ENCODE data around the gene ACSS1.

The ACSS1 gene

DNA sequence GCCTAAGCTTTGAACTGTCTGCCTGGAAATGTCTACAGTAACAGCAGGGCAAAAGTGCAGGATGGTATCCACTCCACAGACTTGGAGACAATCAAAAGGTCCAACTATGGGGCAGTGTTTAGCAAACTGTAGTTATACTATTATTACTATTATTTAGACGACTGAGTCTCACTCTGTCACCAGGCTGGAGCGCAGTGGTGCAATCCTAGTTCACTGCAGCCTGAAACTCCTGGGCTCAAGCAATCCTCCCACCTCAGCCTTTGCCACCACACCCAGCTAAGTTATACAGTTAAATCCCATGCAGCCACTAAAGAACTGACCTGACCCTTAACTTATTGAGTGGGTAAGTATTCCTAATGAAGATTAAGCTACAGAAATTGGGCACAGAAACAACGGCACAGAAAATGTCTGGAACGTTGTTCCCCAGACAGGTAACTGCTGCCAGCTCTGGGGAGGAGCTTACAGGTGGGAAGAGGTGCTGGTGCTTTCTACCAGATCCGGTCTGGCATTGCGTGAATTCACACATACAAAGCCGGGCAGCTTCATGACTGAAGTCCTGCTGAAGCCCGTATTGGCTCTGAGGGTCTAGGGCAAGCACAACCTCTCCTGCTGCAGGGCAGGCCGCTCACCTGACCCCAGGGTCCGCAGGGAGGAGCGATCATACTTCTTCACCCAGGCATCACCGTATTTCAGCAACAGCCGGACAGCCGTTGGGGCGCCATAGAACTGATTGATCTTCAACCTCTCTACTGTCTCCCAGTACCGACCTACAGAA lies 38.4 kb downstream of the ACSS1 start:
- ATAC-seq: no peak
- TF ChIP-seq ESRRG (CRISPR knock-in tag; IDR thresholded peaks at IDR 0.05): no peak
- TF ChIP-seq TOX (CRISPR knock-in tag; IDR thresholded peaks at IDR 0.05; ENCODE audit: borderline replicate concordance): no peak
- no peak for TF ChIP-seq OSR1 (CRISPR knock-in tag; IDR thresholded peaks at IDR 0.05)
- TF ChIP-seq ZNF565 (CRISPR knock-in tag; conservative IDR thresholded peaks at IDR 0.05; ENCODE audit: low read depth): no peak

- ATAC-seq: no peak
- TF ChIP-seq SNAI2 (CRISPR knock-in tag; IDR thresholded peaks at IDR 0.05): no peak
- TF ChIP-seq ZNF70 (CRISPR knock-in tag; IDR thresholded peaks at IDR 0.05): no peak
- TF ChIP-seq CSDC2 (CRISPR knock-in tag; IDR thresholded peaks at IDR 0.05): no peak
- TF ChIP-seq RARB (CRISPR knock-in tag; IDR thresholded peaks at IDR 0.05): no peak
- TF ChIP-seq, protein P1, sequence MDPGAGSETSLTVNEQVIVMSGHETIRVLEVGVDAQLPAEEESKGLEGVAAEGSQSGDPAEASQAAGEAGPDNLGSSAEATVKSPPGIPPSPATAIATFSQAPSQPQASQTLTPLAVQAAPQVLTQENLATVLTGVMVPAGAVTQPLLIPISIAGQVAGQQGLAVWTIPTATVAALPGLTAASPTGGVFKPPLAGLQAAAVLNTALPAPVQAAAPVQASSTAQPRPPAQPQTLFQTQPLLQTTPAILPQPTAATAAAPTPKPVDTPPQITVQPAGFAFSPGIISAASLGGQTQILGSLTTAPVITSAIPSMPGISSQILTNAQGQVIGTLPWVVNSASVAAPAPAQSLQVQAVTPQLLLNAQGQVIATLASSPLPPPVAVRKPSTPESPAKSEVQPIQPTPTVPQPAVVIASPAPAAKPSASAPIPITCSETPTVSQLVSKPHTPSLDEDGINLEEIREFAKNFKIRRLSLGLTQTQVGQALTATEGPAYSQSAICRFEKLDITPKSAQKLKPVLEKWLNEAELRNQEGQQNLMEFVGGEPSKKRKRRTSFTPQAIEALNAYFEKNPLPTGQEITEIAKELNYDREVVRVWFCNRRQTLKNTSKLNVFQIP (CRISPR knock-in tag; IDR thresholded peaks at IDR 0.05; ENCODE audit: borderline replicate concordance, low read depth): no peak
- TF ChIP-seq ZNF565 (CRISPR knock-in tag; conservative IDR thresholded peaks at IDR 0.05; ENCODE audit: low read depth): no peak
- no peak for TF ChIP-seq GLIS3 (CRISPR knock-in tag; IDR thresholded peaks at IDR 0.05)
- no peak for TF ChIP-seq TSHZ2 (CRISPR knock-in tag; IDR thresholded peaks at IDR 0.05)
- no peak for TF ChIP-seq TOX (CRISPR knock-in tag; IDR thresholded peaks at IDR 0.05; ENCODE audit: borderline replicate concordance)
- TF ChIP-seq ISL1 (CRISPR knock-in tag; IDR thresholded peaks at IDR 0.05): no peak
- no peak for TF ChIP-seq CREB5 (CRISPR knock-in tag; IDR thresholded peaks at IDR 0.05; ENCODE audit: low read depth)
- TF ChIP-seq ZFP30 (CRISPR knock-in tag; IDR thresholded peaks at IDR 0.05): no peak
- TF ChIP-seq ARNTL (CRISPR knock-in tag; IDR thresholded peaks at IDR 0.05; ENCODE audit: borderline replicate concordance, low read depth): no peak
- TF ChIP-seq BACH2 (CRISPR knock-in tag; IDR thresholded peaks at IDR 0.05; ENCODE audit: borderline replicate concordance): no peak
- no peak for TF ChIP-seq ESRRG (CRISPR knock-in tag; IDR thresholded peaks at IDR 0.05)
- TF ChIP-seq, protein P2, sequence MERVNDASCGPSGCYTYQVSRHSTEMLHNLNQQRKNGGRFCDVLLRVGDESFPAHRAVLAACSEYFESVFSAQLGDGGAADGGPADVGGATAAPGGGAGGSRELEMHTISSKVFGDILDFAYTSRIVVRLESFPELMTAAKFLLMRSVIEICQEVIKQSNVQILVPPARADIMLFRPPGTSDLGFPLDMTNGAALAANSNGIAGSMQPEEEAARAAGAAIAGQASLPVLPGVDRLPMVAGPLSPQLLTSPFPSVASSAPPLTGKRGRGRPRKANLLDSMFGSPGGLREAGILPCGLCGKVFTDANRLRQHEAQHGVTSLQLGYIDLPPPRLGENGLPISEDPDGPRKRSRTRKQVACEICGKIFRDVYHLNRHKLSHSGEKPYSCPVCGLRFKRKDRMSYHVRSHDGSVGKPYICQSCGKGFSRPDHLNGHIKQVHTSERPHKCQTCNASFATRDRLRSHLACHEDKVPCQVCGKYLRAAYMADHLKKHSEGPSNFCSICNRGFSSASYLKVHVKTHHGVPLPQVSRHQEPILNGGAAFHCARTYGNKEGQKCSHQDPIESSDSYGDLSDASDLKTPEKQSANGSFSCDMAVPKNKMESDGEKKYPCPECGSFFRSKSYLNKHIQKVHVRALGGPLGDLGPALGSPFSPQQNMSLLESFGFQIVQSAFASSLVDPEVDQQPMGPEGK (CRISPR knock-in tag; IDR thresholded peaks at IDR 0.05; ENCODE audit: borderline replicate concordance): no peak
- no peak for TF ChIP-seq OSR1 (CRISPR knock-in tag; IDR thresholded peaks at IDR 0.05)
- TF ChIP-seq ZC3H10 (CRISPR knock-in tag; IDR thresholded peaks at IDR 0.05): no peak
- no peak for TF ChIP-seq PPARA (CRISPR knock-in tag; IDR thresholded peaks at IDR 0.05; ENCODE audit: borderline replicate concordance)
Measured at GRCh38 chr20:25018841-25019240, 39.1 kb downstream of the ACSS1 start.

DNA sequence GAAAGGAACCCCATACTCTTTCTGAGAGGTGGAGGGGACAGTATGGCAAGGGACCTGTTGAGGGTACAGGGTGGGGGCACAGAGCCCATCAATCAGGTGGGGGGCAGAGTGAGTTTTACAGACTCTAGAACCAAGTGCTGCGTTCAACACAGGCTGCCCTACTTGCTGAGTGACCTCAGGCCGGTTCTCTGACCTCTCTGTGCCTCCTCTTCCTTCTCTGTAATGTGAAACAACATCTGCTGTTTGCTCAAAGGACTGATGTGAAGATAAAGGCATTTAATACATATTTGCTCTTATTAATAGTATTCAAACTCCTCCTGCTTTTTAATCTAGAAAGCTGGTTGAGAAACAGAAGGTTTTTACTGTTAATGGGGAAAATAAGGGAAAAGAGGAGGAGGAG lies 39.5 kb downstream of the ACSS1 start:
- ATAC-seq: no peak
- TF ChIP-seq, protein P2 (CRISPR knock-in tag; IDR thresholded peaks at IDR 0.05; ENCODE audit: borderline replicate concordance): no peak
- no peak for TF ChIP-seq TCF4 (CRISPR knock-in tag; IDR thresholded peaks at IDR 0.05; ENCODE audit: borderline replicate concordance)
- no peak for TF ChIP-seq TOX (CRISPR knock-in tag; IDR thresholded peaks at IDR 0.05; ENCODE audit: borderline replicate concordance)
- no peak for TF ChIP-seq TSHZ2 (CRISPR knock-in tag; IDR thresholded peaks at IDR 0.05)
- no peak for TF ChIP-seq PPARA (CRISPR knock-in tag; IDR thresholded peaks at IDR 0.05; ENCODE audit: borderline replicate concordance)
- no peak for TF ChIP-seq OSR1 (CRISPR knock-in tag; IDR thresholded peaks at IDR 0.05)
- no peak for TF ChIP-seq SNAI2 (CRISPR knock-in tag; IDR thresholded peaks at IDR 0.05)
- no peak for TF ChIP-seq ESRRG (CRISPR knock-in tag; IDR thresholded peaks at IDR 0.05)
- no peak for TF ChIP-seq ZFP3 (CRISPR knock-in tag; IDR thresholded peaks at IDR 0.05)
- TF ChIP-seq RARB (CRISPR knock-in tag; IDR thresholded peaks at IDR 0.05): no peak

Measured in SK-N-SH treated with all-trans-retinoic acid at 6 μM for 48 hours (cell line).